AG10803 (cell line): ENCODE measurements around the gene PCBP2.

Experiments
- DNase-seq: peaks from one replicate; pipeline ENCODE4 v3.0.0; 2010; ENCODE audit warnings: low read depth
- H3K4me3 ChIP-seq: 2 replicates; pipeline ENCODE4 v1.5.1; 2011; ENCODE audit warnings: mild to moderate bottlenecking, low read length, control low read depth
- TF ChIP-seq, protein P1 (sequence below): conservative IDR thresholded peaks from 2 replicates; pipeline ENCODE4 v1.5.1; 2011; ENCODE audit warnings: mild to moderate bottlenecking, low read length, control low read depth, inconsistent platforms

Gene PCBP2

GRCh38 chr12:53516758-53517455 lies 65.0 kb downstream of the PCBP2 start:
- no peak overlapping the region for H3K4me3 ChIP-seq
- TF ChIP-seq, protein P1, sequence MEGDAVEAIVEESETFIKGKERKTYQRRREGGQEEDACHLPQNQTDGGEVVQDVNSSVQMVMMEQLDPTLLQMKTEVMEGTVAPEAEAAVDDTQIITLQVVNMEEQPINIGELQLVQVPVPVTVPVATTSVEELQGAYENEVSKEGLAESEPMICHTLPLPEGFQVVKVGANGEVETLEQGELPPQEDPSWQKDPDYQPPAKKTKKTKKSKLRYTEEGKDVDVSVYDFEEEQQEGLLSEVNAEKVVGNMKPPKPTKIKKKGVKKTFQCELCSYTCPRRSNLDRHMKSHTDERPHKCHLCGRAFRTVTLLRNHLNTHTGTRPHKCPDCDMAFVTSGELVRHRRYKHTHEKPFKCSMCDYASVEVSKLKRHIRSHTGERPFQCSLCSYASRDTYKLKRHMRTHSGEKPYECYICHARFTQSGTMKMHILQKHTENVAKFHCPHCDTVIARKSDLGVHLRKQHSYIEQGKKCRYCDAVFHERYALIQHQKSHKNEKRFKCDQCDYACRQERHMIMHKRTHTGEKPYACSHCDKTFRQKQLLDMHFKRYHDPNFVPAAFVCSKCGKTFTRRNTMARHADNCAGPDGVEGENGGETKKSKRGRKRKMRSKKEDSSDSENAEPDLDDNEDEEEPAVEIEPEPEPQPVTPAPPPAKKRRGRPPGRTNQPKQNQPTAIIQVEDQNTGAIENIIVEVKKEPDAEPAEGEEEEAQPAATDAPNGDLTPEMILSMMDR: no peak
- no peak for DNase-seq

DNA sequence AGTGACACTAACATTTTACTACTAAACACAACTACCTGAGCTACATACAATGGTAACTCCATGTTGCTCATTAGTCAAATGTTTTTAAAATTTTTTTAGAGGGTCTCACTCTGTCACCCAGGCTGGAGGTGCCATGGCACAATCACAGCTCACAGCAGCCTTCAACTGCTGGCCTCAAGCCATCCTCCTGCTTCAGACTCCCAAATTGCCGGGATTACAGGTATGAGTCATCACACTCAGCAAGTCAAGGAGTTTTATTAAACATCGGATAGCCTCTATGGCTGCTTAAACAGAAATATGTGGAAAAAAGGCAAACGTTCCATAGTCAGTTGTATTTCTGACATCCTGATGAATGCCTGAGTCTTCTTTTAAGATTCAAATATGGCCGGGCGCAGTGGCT lies 66.5 kb downstream of the PCBP2 start:
- TF ChIP-seq, protein P1: no peak
- DNase-seq: no peak
- H3K4me3 ChIP-seq: no peak overlapping the region

DNA sequence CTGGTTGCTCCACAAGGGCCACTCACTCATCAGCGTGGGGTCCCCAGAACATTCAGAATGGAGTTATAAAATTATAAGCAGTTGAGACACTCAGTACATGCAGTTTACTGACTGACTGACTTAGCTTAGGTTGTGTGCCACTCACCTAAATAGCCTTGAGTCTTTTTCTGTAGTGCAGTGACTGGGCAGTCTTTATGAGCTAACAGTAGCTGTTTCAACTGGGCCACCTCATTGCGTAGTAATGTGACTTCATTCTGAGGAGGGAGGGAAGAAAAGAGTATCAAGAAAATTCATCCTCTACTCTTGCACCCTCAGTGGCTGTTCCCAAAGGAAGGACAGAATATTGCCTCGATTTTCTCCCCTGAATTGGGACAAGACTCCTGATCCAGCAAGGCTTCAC lies 71.2 kb downstream of the PCBP2 start:
- TF ChIP-seq, protein P1: no peak
- H3K4me3 ChIP-seq: no peak overlapping the region
- DNase-seq: no peak

GRCh38 chr12:53524476-53524875 lies 72.6 kb downstream of the PCBP2 start:
- DNase-seq: no peak
- H3K4me3 ChIP-seq: no peak overlapping the region
- TF ChIP-seq, protein P1: no peak

DNA sequence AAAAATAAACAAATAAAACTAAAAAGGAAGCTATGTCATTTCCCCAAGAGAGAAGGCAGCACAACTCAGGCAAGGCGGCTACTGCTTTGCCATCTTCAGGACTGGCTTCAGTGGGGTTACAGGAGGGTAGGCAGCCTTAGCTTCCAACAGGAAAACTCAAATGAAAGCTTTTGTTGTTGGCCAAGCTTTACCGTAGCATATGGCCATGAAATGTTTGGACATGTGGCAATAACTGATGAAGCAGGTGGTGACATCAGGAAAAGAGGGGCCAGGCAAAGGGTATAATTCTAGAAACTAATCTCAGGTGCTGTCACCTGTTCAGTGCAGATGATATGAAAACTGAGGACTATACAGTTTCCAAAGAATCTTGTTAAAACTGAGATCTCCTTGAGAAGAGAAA lies 78.2 kb downstream of the PCBP2 start:
- no peak overlapping the region for H3K4me3 ChIP-seq
- DNase-seq: no peak
- TF ChIP-seq, protein P1: no peak
